LoVo (cell line): ENCODE data around the gene PLEKHF1.
"Not testable (repeated sequence)": the region's sequence is repeated elsewhere in the genome, so short reads cannot be mapped to it uniquely, and the experiment has no call there.

Experiments used
- DNase-seq: peaks from one replicate; pipeline ENCODE4 v3.0.0-alpha.2; 2016; ENCODE audit warnings: low spot score

Gene PLEKHF1, protein sequence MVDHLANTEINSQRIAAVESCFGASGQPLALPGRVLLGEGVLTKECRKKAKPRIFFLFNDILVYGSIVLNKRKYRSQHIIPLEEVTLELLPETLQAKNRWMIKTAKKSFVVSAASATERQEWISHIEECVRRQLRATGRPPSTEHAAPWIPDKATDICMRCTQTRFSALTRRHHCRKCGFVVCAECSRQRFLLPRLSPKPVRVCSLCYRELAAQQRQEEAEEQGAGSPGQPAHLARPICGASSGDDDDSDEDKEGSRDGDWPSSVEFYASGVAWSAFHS

DNA sequence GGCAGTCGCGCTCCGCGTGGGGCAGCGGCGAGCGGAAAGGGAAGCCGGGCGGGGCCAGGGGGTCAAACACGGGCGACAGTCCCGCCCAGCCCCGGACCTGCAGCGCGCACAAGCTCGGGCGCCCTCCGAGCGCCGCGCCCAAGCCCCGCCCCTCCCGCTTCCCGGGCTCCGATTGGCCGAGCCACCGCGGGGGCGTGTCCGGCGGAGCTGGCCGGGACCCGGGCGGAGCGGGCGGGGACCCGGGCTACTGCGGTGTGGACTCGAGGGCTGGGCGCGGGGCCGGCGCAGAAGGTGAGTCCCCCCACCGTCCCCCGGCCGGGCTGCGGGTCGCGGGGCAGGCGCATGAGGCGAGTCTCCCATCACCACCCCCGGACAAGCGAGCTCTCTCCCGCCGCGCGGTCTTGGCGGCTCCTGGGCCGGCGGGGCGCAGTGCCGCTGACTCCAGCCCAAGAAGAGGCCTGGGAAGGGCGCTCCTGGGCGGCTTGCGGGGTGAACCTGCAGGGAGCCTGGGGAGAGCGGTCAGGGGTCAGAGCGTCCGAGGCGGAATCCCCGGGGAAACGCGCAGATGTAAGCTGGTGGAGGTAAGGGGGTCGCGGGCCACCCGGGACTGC, at the start of gene PLEKHF1:
PLEKHF1 (plus strand) TSS at position 247 of the 611 bp plus-strand sequence. CDS start 8,379 bp downstream, outside the sequence.
- peak; percentile 86 for DNase-seq

DNA sequence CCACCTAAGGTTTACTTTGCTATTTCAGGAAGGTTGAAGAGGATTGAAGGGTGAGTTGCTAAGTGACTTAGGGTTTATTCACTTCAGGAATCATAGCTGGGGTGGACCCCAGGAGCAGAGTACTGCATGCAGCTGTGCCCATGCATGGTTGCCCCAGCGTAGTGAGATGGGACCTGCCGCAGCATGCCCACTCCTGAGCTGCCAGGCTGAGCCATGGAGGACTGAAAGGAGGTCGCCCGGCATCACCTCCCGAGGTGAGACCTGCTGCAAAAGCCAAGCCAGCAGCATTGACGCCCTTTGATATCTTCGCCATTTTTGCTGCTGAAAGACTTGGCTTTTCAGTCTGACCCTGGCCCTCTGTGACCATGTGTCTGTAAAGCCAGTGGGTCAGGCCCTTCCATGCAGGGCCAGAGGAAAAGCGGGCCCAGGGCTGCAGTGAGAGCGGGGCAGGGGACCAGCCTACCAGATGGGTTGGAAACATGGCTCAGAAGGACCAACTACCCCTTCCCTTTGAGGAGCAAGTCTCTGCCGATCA, 49.3 kb upstream of the PLEKHF1 start:
- no peak for DNase-seq

DNA sequence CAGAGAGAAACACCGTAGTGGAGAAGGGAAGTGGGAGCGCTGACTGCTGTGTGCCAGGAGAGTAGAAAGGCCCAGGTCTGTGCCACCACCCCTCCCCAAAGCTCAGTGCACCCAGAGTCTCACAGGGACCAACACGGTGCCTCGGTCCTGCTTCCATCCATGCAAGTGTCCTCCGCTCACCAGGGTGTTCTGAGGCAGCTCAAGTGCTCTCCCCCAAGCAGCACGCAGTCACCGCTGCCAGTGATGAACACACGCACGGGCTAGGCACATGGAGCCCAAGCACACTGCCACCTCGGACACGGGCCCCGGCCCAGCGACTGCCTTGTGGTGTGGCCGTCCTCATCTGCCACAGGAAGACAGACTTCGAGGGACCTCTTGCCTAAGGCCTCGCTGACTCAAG, 48.7 kb upstream of the PLEKHF1 start:
- DNase-seq, result no peak

DNA sequence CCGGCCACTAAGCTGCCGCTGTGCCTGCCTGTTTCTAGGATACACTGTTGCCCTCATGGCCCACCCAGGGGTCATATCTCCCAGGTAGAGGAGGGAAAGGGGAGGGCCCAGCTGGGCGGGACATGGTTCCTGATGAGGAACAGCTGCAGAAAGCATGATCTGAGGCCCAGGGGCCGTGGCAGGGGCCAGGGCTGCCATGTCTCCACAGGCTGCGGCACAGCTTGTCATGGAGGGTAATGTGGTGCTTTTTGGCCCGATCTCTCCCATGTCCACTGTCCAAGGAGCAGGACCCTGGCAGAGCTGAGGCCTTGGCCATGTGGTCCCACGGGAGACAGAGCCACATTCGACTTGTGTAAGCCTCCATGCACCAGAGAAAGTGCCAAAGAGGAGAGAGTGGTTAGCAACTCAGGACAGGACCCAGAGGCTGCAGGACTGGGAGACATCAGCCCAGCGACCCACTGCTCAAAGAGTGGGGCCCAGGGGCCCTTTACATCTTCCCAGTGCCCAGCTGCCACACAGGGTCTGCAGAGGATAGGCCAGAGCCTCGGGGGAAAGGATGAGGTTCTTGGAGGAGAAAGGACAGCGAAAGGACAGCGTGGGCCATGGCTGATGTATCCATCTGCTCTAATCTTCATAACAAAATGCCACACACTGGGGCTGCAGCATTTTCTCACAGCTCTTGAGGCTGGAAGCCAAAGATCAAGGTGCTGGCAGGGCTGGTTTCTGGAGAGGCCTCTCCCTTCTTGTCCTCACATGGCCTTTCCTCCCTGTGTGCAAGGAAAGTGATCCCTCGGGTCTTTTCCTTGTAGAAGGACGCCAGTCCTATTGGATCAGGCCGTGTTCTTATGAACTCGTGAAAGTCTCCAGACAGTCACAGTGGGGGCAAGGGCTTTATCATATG, 47.6 kb upstream of the PLEKHF1 start:
- DNase-seq, result no peak

DNA sequence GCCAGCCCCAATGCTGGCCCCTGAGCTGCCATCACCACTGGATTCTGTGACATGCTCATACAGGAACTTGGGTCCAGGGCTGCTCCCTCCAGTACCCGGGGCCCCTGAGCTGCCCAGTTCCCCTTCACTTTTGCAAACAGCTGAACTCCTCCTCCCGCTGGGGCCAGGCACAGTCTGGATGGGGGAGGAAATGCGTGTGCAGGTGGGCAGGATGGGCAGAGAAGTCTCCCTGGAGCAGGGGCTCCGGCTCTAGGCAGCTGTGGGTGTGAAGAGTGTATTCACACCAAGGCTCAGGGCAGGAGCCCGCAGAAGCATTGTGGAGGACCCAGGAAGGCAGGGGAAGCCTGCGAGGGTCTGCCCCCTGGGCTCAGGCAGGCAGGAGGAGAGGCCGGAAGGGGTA, 46.8 kb upstream of the PLEKHF1 start:
- DNase-seq, result no peak

DNA sequence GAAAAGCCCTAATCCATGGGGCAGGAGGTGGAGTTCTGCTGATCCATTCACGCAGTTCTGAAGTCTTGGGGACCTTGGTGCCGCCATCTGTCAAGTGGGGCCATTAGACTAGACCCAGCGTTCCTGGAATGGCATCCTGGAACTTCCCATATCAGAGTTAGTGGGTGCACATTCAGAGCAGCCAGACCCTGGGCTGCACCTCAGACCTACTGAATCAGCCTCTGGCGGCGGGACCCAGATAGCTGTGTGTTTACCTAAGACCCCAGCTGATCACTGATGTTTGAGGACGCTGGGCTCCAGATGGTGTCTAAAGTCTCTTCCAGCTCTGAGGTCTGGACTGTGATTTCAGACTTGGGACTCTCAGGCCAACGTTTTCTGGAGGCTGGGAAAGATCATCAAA, 46.4 kb upstream of the PLEKHF1 start:
- no peak for DNase-seq

DNA sequence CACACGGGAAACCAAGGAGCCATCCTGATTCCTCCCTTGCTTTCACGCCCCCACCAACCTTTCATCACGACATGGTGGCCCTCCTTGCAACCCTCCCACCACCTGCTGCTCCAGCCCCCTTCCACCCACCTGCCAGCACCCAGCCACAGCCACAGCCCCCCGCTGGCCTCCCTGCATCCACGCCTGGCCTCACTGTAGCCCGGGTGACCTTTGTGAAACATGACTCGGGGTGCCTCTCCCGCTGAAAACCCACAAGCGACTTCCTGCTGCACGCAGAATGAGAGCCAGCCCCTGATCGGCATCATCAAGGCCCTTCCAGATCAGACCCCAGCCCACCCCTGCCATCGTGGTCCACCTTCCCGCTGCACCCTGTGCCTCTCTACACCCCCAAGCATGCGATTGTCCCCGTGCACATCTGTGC, 44.3 kb upstream of the PLEKHF1 start:
- no peak for DNase-seq

DNA sequence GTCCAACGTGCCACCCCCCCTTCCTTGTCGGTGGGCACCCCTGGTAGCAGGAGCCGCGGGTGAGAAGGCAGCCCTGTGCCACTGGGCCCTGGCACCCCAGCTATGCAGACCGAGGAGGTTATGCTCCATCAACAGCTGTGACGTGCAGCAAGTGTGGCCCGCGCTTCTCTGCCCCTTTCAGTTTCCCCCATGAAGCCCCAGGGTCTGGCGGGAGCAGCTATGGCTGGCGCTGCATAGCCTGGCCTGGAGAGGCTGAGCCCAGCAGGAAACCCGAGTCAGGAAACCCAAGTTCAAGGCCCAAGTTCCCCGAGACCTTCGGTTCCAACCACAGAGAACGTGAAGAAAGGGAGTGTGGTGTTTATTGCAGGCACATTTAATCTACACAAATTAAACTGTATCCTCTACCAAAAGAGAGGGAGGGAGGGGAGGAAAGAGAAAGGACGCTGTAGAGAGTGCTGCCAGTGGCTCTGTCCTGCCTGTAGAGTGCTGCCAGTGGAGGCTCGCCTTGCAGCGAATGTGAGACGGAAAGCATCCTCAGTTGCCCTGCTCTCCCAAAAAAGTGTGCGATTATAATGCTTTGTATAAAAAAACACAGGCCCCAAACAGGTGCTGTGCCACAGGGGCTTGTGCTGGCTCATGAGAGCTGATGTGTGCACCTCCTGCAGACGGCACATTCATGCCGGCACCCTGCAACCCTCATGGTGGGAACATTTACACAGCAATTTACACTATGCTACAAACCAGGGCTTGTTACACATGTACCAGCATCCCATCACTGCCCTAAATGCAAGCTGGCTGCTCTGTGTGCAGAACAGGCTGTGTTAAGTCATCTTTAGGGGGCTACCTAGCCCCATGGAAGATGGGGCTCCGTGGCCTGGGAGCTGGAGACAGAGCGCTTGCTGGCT, 42.8 kb upstream of the PLEKHF1 start:
- no peak for DNase-seq

DNA sequence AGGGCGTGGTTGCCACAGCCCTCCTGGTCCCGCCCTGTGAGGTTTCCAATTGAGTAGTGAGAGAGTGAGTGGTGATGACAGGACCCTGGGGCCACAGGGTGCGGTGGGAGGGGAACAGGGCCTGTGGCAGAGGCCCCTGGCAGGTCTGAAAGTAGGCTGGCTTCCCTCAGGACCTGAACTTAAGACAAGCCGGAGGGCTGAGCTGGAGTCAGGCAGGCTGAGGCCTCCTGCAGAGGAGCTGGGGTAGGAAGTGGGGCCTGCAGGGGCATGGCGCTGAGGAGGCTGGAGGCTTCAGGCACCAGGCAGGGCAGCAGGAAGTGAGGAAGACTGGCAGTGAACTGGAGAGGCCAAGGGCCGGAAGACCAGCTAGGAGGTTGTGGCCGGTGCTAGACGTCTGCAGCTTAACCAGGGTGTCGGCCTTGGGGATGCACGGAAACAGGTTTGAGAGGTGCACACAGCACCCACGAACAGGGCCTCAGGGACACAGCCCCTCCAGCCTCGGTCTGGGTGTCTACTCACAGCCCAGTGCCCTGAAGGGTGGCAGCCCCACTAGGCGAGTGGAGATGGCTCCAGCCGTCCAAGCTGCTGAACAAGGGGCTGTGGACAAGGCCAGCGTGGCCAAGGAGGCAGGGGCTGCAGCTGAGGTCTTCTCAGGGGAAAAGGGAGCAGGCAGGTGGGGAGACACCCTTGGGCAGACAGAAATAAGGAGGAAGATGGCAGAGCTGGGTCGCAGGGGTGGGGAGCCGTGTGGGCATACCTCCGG, 41.4 kb upstream of the PLEKHF1 start:
- DNase-seq, result no peak

DNA sequence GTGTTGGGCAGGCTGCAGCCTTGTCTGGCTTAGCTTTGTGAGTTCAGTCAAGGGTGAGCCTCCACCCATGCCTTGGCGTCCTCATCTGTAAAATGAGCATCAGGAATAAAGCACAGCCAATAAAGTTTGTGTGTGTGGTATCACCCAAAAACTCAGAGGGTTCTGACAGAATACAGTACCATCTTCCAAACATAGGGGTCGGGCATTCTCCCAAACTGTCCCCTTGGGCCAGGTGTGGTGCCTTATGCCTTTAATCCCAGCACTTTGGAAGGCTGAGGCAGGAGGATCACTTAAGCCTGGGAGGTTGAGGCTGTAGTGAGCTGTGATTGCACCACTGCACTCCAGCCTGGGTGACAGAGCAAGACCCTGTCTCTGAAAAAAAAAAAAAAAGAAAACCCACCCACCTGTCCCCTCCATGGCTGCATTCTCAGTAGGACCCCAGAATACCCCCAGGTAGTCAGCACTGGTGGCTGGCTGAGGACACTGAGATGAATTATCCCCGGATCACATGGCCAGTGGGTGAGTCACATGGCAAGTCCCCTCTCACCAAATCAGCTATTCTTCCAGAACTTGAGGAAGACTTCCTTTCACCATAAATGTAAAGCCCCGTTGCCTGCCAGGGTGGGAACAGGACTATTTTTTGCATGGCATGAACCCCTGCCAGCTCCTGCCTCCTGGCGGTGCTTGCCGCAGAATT, 40.6 kb upstream of the PLEKHF1 start:
- no peak for DNase-seq

DNA sequence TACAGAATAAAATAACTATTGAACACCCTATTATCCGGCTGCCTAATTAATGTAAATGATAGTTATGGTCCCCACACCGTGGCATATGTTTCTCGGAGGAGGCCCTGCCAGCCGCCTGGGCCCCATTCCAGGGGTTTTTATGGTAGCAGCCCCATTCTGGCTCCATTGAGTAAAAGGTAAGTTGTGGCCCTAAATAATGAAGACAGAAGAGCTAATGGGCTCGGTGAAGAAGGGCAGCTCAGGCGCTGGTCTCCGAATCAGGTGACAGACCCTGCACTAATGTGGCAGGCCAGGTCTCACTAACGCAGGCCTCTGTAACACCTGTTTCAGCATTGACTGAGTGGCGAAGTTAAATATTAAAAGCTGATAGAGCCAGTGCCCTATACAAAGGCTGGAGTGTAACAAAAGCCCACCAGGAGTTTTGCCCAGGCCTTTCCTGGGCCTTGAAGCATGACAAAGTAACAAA, 40.0 kb upstream of the PLEKHF1 start:
- no peak for DNase-seq

DNA sequence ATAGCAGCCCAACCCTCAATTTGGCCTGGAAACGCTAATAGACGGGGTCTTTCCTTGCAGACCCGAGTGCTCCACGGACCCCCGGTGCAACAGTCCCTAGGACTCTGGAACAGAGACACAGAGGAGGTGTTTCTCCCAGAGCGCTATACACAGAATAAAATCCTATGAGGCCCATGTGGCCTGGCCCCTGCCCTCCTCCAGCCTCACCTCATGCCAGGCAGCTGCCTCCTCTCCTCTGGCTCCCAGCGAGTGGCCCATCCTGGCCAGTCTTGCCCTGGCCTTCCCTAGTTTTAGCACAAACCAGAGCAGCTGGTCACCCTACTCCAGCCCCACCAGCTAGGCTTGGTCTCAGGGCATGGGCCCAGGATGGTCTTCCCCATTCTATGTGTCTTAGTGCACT, 38.9 kb upstream of the PLEKHF1 start:
- no peak for DNase-seq

DNA sequence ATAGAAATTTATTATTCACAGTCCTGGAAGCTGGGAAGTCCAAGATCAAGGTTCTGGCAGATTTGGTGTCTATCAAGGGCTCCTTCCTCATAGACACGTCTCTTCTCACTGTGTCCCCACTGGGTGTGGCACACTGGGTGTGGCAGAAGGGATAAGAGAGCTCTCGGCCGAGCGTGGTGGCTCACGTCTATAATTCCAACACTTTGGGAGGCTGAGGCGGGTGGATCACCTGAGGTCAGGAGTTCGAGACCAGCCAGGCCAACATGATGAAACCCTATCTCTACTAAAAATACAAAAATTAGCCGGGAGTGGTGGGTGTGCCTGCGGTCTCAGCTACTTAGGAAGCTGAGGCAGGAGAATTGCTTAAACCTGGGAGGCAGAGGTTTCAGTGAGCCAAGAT, 38.4 kb upstream of the PLEKHF1 start:
- not testable (repeated sequence) for DNase-seq

DNA sequence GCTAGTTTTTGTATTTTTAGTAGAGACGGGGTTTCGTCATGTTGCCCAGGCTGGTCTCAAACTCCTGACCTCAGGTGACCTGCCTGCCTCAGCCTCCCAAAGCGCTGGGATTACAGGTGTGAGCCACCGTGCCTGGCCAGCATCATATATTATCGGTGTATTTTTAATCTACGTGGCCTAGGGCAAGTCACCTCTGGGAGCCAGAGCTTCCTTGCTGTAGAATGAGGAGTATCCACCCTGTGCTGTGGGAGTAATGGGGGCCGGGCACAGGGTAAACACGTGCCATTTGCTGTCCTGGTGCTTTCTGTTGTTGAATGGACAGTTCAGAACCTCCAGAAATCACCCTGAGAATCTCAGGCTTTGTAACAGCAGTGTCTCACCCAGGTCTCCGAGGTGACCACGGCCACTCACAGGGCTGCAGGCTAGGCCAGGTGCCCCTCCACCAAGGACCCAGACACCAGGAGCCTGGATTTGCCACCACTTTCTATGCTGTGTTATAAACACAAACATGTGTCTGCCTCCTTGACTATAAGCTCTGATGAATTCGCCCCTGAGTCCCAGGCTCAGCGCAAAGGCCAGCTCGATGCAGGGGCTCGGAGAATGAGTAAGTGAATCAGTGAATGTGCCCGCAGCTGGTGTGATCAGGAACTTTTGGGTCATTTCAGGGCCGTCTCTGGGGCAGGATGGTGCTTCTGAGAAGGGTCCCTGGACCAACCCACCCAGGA, 36.4 kb upstream of the PLEKHF1 start:
- DNase-seq, result no peak

DNA sequence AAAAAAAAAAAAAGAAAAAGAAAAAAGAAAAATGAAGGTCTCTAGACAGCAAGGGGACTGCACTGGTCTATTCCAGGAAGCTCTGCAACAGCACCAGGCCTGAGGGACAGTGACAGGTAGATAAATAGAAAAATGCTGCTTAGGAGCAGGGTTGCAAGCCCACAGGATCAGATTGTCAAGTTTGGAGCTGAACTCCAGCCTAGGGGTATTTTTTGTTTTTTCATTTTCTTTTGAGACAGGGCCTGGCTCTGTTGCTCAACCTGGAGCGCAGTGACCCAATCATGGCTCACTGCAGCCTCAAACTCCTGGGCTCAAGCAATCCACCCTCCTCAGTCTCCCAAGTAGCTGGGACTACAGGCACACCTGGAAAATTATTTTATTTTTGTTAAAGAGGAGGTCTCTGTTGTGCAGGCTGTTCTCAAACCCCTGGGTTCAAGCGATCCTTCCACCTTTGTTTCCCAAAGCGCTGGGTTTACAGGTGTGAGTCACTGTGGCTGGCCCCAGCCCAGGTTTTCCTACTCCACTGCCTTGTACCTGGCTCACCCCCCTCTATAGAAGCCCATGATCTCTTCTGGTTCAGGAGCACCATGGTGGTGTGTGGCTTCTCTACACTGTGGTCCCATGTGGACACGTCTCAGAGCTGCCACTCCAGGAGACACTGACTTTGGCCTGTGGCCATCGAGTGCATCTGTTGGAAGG, 35.3 kb upstream of the PLEKHF1 start:
- DNase-seq, result no peak

DNA sequence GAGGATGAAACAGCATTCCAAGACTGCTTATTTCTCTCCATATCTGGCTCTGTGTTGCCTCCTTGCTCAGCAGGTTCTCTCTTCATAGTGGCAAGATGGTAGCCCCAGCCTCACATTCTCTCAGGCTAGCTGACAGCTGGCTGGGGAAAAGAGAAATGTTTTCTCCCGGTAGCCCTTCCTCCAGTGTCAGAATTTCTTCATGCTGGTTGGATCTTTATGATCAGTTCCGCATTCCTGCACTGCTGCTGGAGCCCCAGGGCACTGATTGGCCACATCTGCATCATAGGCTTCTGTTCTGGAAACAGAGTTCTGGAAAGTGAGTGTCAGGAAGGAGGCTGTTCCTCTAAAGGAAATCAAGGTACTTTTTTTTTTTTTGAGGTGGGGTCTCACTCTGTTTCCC, 34.6 kb upstream of the PLEKHF1 start:
- DNase-seq, result no peak

DNA sequence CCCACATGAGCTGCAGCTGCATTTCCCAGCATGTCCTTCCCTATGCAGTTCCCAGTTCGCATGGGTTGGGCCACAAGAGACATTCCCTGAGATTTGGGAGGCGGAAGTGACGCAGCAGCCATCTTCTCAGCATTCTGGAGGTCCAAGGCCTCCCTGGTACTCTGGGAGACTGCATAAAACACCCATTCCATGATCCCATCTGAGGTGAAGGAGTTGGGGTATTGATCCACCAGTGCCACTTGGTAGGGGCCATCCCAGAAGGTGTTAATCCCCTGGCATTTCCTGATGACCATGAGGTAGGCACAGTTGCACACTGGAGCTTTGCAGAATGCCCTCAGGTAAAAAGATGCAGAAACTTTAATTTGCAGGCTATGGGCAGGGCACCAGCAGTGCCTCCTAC, 33.8 kb upstream of the PLEKHF1 start:
- DNase-seq, result no peak

DNA sequence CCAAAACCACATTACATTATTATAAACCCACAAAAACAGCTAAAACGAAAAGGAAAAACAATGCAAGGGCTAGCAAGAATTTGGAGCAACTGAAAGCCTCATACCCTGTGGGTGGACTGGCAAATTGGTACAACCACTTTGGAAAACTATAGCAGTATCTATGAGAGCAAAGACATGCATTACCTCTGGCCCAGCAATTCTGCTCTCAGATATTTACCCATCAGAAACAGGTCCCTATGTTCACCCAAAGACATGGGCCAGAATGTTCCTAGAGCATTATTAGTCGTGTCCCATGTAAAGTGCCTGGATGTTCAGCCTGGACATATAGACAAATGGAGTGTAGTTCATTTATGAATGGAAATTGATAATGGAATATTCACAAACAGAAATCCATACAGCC, 31.3 kb upstream of the PLEKHF1 start:
- no peak for DNase-seq
